ENCODE measurements around the gene SMIM29. TPM values are rescaled to one million over a fixed set of nuclear protein-coding genes. Genes with fewer than 3 reads are reported as not detected.

The SMIM29 gene
- total and polyA plus RNA-seq, 2 experiments from 2014 or later, result 9.2 to 33.8 TPM

DNA sequence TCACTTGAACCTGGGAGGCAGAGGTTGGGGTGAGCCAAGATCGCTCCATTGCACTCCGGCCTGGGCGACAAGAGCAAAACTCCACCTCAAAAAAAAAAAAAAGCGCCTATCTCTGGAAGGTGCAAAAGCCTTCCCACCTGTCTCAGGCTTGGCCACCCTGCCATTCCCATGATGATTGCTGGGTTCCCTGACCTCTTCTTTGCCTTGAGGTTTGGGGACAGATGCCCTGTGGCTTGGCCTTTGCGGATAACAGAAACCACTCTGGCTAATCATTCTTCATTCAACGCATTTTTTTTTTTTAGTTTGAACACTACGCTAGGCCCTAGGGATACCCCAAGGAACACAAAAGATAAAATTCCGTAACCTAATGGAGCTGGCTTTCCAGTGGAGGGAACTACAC lies 18.9 kb downstream of the SMIM29 start:
- WGBS (ENCODE audit: low lambda C conversion rate, missing lambda C conversion rate), result 90% methylated on average over 8 of the region's 8 CpGs
- no peaks in the 10 kb centered on the region for H3K27me3 ChIP-seq
- H3K9me2 ChIP-seq (replicated peaks; ENCODE audit: insufficient read depth), result no peaks in the 10 kb centered on the region
- H2AFZ ChIP-seq, result no peak overlapping the region
- no peak overlapping the region for H3K27ac ChIP-seq
- no peak overlapping the region for H3K4me3 ChIP-seq
- no peaks in the 10 kb centered on the region for H3K36me3 ChIP-seq (replicated peaks; ENCODE audit: insufficient read depth, low read depth)
- no peak overlapping the region for H3K4me2 ChIP-seq
- no peaks in the 10 kb centered on the region for H3K4me1 ChIP-seq (ENCODE audit: insufficient read depth)
- no peaks in the 10 kb centered on the region for H3K9me3 ChIP-seq (ENCODE audit: low read depth)
- no peaks in the 10 kb centered on the region for H3K79me2 ChIP-seq
- TF ChIP-seq, protein P1, sequence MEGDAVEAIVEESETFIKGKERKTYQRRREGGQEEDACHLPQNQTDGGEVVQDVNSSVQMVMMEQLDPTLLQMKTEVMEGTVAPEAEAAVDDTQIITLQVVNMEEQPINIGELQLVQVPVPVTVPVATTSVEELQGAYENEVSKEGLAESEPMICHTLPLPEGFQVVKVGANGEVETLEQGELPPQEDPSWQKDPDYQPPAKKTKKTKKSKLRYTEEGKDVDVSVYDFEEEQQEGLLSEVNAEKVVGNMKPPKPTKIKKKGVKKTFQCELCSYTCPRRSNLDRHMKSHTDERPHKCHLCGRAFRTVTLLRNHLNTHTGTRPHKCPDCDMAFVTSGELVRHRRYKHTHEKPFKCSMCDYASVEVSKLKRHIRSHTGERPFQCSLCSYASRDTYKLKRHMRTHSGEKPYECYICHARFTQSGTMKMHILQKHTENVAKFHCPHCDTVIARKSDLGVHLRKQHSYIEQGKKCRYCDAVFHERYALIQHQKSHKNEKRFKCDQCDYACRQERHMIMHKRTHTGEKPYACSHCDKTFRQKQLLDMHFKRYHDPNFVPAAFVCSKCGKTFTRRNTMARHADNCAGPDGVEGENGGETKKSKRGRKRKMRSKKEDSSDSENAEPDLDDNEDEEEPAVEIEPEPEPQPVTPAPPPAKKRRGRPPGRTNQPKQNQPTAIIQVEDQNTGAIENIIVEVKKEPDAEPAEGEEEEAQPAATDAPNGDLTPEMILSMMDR (IDR thresholded peaks at IDR 0.05; ENCODE audit: poor library complexity), result no peak
- no peak for TF ChIP-seq EZH2phosphoT487 (IDR thresholded peaks at IDR 0.05; ENCODE audit: low read depth, severe bottlenecking, unreplicated experiment)
- TF ChIP-seq EZH2 (IDR thresholded peaks at IDR 0.05; ENCODE audit: borderline replicate concordance), result no peak
- no peak for DNase-seq (ENCODE audit: low spot score)
- H4K20me1 ChIP-seq (ENCODE audit: insufficient read depth, poor library complexity, severe bottlenecking), result no peaks in the 10 kb centered on the region

GRCh38 chr6:34227761-34228421 lies 20.9 kb downstream of the SMIM29 start:
- TF ChIP-seq EZH2phosphoT487 (IDR thresholded peaks at IDR 0.05; ENCODE audit: low read depth, severe bottlenecking, unreplicated experiment) (no peak), EZH2 (IDR thresholded peaks at IDR 0.05; ENCODE audit: borderline replicate concordance) (no peak)
- TF ChIP-seq, protein P1 (IDR thresholded peaks at IDR 0.05; ENCODE audit: poor library complexity), result no peak
- WGBS (ENCODE audit: low lambda C conversion rate, missing lambda C conversion rate), result 95% methylated on average over 16 of the region's 16 CpGs
- Histone ChIP-seq H3K27me3 (no peaks in the 10 kb centered on the region), H3K9me3 (ENCODE audit: low read depth) (no peaks in the 10 kb centered on the region), H3K4me1 (ENCODE audit: insufficient read depth) (peaks cover 11% of the 10 kb centered on the region), H2AFZ (no peak overlapping the region), H3K79me2 (no peaks in the 10 kb centered on the region), H3K4me3 (no peak overlapping the region), H3K36me3 (replicated peaks; ENCODE audit: insufficient read depth, low read depth) (no peaks in the 10 kb centered on the region), H3K9me2 (replicated peaks; ENCODE audit: insufficient read depth) (no peaks in the 10 kb centered on the region), H3K27ac (no peak overlapping the region), H3K4me2 (no peak overlapping the region), H4K20me1 (ENCODE audit: insufficient read depth, poor library complexity, severe bottlenecking) (no peaks in the 10 kb centered on the region)
- no peak for DNase-seq (ENCODE audit: low spot score)

GRCh38 chr6:34226731-34227586 lies 21.8 kb downstream of the SMIM29 start:
- H4K20me1 ChIP-seq (ENCODE audit: insufficient read depth, poor library complexity, severe bottlenecking), result no peaks in the 10 kb centered on the region
- TF ChIP-seq, protein P1 (IDR thresholded peaks at IDR 0.05; ENCODE audit: poor library complexity), result no peak
- no peak for TF ChIP-seq EZH2phosphoT487 (IDR thresholded peaks at IDR 0.05; ENCODE audit: low read depth, severe bottlenecking, unreplicated experiment)
- no peak for TF ChIP-seq EZH2 (IDR thresholded peaks at IDR 0.05; ENCODE audit: borderline replicate concordance)

More at GRCh38 chr6:34226731-34227586, 21.8 kb downstream of the SMIM29 start:
- Histone ChIP-seq H3K4me3 (no peak overlapping the region), H3K27me3 (no peaks in the 10 kb centered on the region), H3K79me2 (no peaks in the 10 kb centered on the region), H3K9me2 (replicated peaks; ENCODE audit: insufficient read depth) (no peaks in the 10 kb centered on the region), H2AFZ (no peak overlapping the region), H3K4me1 (ENCODE audit: insufficient read depth) (peaks cover 11% of the 10 kb centered on the region), H3K4me2 (no peak overlapping the region), H3K36me3 (replicated peaks; ENCODE audit: insufficient read depth, low read depth) (no peaks in the 10 kb centered on the region), H3K27ac (no peak overlapping the region), H3K9me3 (ENCODE audit: low read depth) (no peaks in the 10 kb centered on the region)
- DNase-seq (ENCODE audit: low spot score), result no peak
- 82% methylated on average over 14 of the region's 15 CpGs for WGBS (ENCODE audit: low lambda C conversion rate, missing lambda C conversion rate)
